Keratinocyte (primary cell): ENCODE results near the gene RCAN3. TPM values are rescaled to one million over a fixed set of nuclear protein-coding genes. Genes with fewer than 3 reads are reported as not detected.

Experiments used
- DNase-seq: peaks from one replicate; pipeline ENCODE4 v3.0.0-alpha.2; 2011; ENCODE audit warnings: low read depth, missing footprints, low spot score
- FAIRE-seq: peaks from 2 replicates; lab custom pipeline; 2011; peaks lifted over from hg19 to GRCh38; lab: Jason Lieb, UNC
- H2AFZ ChIP-seq: 2 replicates; pipeline ENCODE4 v1.6.0; 2012; ENCODE audit warnings: low read length, control low read depth, inconsistent platforms; ENCODE audit not compliant: control insufficient read depth
- H3K27ac ChIP-seq: 2 replicates; pipeline ENCODE4 v1.5.1; 2011; ENCODE audit warnings: low read length; ENCODE audit not compliant: control insufficient read depth, insufficient read depth
- H3K27me3 ChIP-seq: 3 replicates; pipeline ENCODE4 v1.6.0; 2011; ENCODE audit warnings: low read length; ENCODE audit not compliant: control insufficient read depth, insufficient read depth; ENCODE audit errors: extremely low read depth
- H3K36me3 ChIP-seq, 2 experiments: 2 replicates in 1 of 2; 3 replicates in 1 of 2; pipeline ENCODE4 v1.5.1; 2011; ENCODE audit warnings: low read length in 2 of 2, mild to moderate bottlenecking in 1 of 2; ENCODE audit not compliant: control insufficient read depth in 2 of 2, insufficient read depth in 2 of 2; ENCODE audit errors: extremely low read depth in 1 of 2
- H3K4me1 ChIP-seq: 3 replicates; pipeline ENCODE4 v1.5.1; 2011; ENCODE audit warnings: low read length; ENCODE audit not compliant: control insufficient read depth, insufficient read depth; ENCODE audit errors: extremely low read depth
- H3K4me2 ChIP-seq: 3 replicates; pipeline ENCODE4 v1.6.0; 2011; ENCODE audit warnings: low read depth, low read length; ENCODE audit not compliant: control insufficient read depth, insufficient read depth; ENCODE audit errors: extremely low read depth
- H3K4me3 ChIP-seq, 3 experiments: fragments of 200-600 bp in 1 of 3; sonication (generic) in 1 of 3; 2 replicates in 2 of 3; 3 replicates in 1 of 3; pipeline ENCODE4 v1.5.1; 2011 to 2016; ENCODE audit warnings: low read length in 3 of 3, mild to moderate bottlenecking in 3 of 3, control low read depth in 2 of 3, inconsistent platforms in 1 of 3, low read depth in 1 of 3, mixed read lengths in 1 of 3, mixed run types in 1 of 3, moderate library complexity in 1 of 3; ENCODE audit not compliant: control insufficient read depth in 2 of 3, insufficient read depth in 2 of 3; ENCODE audit errors: extremely low read depth in 1 of 3
- H3K79me2 ChIP-seq: 2 replicates; pipeline ENCODE4 v1.6.0; 2012; ENCODE audit warnings: low read length; ENCODE audit not compliant: control insufficient read depth, insufficient read depth
- H3K9ac ChIP-seq: 3 replicates; pipeline ENCODE4 v1.6.0; 2011; ENCODE audit warnings: low read length; ENCODE audit not compliant: control insufficient read depth, insufficient read depth; ENCODE audit errors: extremely low read depth
- H3K9me1 ChIP-seq: 3 replicates; pipeline ENCODE4 v1.6.0; 2011; ENCODE audit warnings: low read length; ENCODE audit not compliant: control insufficient read depth, insufficient read depth; ENCODE audit errors: extremely low read depth
- H3K9me3 ChIP-seq: 2 replicates; pipeline ENCODE4 v1.5.1; 2012; ENCODE audit warnings: low read depth, low read length; ENCODE audit not compliant: control insufficient read depth
- H4K20me1 ChIP-seq: 3 replicates; pipeline ENCODE4 v1.6.0; 2011; ENCODE audit warnings: low read length; ENCODE audit not compliant: control insufficient read depth, insufficient read depth; ENCODE audit errors: extremely low read depth
- EZH2 ChIP-seq: IDR thresholded peaks from one replicate; pipeline ENCODE4 v1.6.1; 2012; ENCODE audit warnings: inconsistent platforms, mild to moderate bottlenecking, low read length, moderate library complexity
- dilution Hi-C: fragments of 300-500 bp; cut with MboI; formaldehyde crosslinking; loops from one replicate; pipeline ENCODE4 v1.7.0; 2020; ENCODE audit warnings: low sequenced_read_pairs; ENCODE audit not compliant: extremely low pct_ligation_motif_present
- polyA plus RNA-seq, 5 experiments: library from polyadenylated mRNA; depleted of rRNA in 3 of 5; stranded (reverse) in 3 of 5; stranded (forward) in 1 of 5; unstranded in 1 of 5; fragments of >200 nt; gene quantifications; 1 replicate in 1 of 5; 2 replicates in 3 of 5; 3 replicates in 1 of 5; pipeline versions ENCODE4 v1.2.1 to v1.2.3, GENCODE V29; 2011 to 2012; ENCODE audit warnings: missing spikeins in 2 of 5, low read depth in 1 of 5, low replicate concordance in 1 of 5
- TF ChIP-seq, protein P1 (sequence below), 3 experiments: IDR thresholded peaks in 1 of 3; conservative IDR thresholded peaks in 1 of 3; optimal IDR thresholded peaks in 1 of 3; 2 replicates in 2 of 3; 3 replicates in 1 of 3; pipeline versions ENCODE3 to v1.5.1; 2011; ENCODE audit warnings: low read length in 3 of 3, mild to moderate bottlenecking in 3 of 3, moderate library complexity in 2 of 3, control low read depth in 1 of 3, inconsistent platforms in 1 of 3; ENCODE audit not compliant: insufficient read depth in 2 of 3; ENCODE audit errors: extremely low read depth in 1 of 3

Gene RCAN3
- polyA plus RNA-seq, 1 donor (not counting 4 experiments of a cell fraction or from before 2014, with no cell fraction given): 13.8 TPM

DNA sequence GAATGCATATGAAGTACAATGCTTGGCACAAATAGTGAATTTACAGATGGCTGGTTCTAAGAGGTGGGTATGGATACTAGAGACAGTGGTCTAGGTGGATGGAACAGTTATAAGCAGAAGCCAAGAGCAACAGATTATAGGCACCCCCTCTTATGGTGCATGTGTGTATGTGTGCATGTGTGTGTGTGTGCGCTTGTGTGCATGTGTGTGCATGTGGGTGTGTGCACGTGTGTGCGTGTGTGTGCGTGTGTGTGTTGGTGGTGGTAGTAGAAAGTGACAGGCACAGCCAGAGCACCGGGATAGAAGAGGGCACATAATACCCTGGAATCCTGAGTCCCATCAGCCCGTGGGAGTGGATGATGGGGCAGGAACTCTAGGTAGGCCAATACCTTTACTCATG, 54.6 kb downstream of the RCAN3 start:
- Histone ChIP-seq H3K27me3 (peaks cover 6% of the 10 kb centered on the region), H4K20me1 (no peaks in the 10 kb centered on the region), H3K27ac (no peak overlapping the region), H3K9ac (no peak overlapping the region), H3K4me3 (no peak overlapping the region), H3K9me3 (no peaks in the 10 kb centered on the region), H2AFZ (no peak overlapping the region), H3K4me2 (no peak overlapping the region), H3K36me3 (no peaks in the 10 kb centered on the region), H3K9me1 (no peaks in the 10 kb centered on the region), H3K4me1 (peaks cover 1% of the 10 kb centered on the region), H3K79me2 (no peaks in the 10 kb centered on the region)
- TF ChIP-seq EZH2: no peak
- TF ChIP-seq, protein P1, sequence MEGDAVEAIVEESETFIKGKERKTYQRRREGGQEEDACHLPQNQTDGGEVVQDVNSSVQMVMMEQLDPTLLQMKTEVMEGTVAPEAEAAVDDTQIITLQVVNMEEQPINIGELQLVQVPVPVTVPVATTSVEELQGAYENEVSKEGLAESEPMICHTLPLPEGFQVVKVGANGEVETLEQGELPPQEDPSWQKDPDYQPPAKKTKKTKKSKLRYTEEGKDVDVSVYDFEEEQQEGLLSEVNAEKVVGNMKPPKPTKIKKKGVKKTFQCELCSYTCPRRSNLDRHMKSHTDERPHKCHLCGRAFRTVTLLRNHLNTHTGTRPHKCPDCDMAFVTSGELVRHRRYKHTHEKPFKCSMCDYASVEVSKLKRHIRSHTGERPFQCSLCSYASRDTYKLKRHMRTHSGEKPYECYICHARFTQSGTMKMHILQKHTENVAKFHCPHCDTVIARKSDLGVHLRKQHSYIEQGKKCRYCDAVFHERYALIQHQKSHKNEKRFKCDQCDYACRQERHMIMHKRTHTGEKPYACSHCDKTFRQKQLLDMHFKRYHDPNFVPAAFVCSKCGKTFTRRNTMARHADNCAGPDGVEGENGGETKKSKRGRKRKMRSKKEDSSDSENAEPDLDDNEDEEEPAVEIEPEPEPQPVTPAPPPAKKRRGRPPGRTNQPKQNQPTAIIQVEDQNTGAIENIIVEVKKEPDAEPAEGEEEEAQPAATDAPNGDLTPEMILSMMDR (optimal IDR thresholded peaks at IDR 0.05 in 1 of 3, IDR thresholded peaks at IDR 0.05 in 1 of 3, conservative IDR thresholded peaks at IDR 0.05 in 1 of 3; ENCODE audit: extremely low read depth in 1 of 3, insufficient read depth in 2 of 3, low read length in 3 of 3): no peak
- DNase-seq: no peak
- dilution Hi-C loops: no loop called here
- FAIRE-seq: no peak

DNA sequence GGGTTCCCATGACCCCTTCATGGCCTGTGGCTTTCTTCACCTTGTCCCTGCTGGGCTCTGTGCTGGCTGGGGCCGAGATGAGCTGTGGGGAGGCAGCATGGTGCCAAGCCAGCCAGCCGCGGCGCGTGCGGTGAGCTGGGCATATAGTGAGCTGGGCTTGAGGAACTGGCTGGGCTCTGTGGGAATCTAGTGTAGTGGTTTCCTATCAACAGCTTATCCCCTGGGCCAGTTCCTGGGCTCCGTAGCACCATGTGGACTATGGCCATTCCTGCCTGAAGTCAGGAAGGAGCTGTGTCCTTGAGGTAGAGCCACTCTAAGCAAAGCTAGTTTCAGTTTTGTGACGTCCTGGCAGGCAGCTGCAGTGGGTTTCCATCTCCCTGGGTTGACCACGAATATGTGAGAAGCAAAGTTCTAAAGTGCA, 55.1 kb downstream of the RCAN3 start:
- Histone ChIP-seq H3K27ac (no peak overlapping the region), H4K20me1 (no peaks in the 10 kb centered on the region), H3K4me2 (no peak overlapping the region)

More for the DNA sequence above, 55.1 kb downstream of the RCAN3 start:
- Histone ChIP-seq H3K9me1 (no peaks in the 10 kb centered on the region), H3K36me3 (no peaks in the 10 kb centered on the region), H3K79me2 (no peaks in the 10 kb centered on the region), H3K9ac (no peak overlapping the region), H3K4me1 (peaks cover 6% of the 10 kb centered on the region), H2AFZ (no peak overlapping the region), H3K9me3 (no peaks in the 10 kb centered on the region), H3K4me3 (no peak overlapping the region), H3K27me3 (peaks cover 6% of the 10 kb centered on the region)
- dilution Hi-C loops: no loop called here
- FAIRE-seq (no peak), DNase-seq (no peak)
- TF ChIP-seq EZH2: no peak
- TF ChIP-seq, protein P1 (optimal IDR thresholded peaks at IDR 0.05 in 1 of 3, IDR thresholded peaks at IDR 0.05 in 1 of 3, conservative IDR thresholded peaks at IDR 0.05 in 1 of 3; ENCODE audit: extremely low read depth in 1 of 3, insufficient read depth in 2 of 3, low read length in 3 of 3): no peak
